Umbilical cord (tissue), 2 donors: ENCODE results near the gene SH3RF1. TPM values are rescaled to one million over a fixed set of nuclear protein-coding genes. Genes with fewer than 3 reads are reported as not detected.

Experiments
- DNase-seq: peaks from one replicate; pipeline ENCODE4 v3.0.0-alpha.2; 2015; ENCODE audit warnings: low spot score
- total RNA-seq: library from RNA; depleted of rRNA; stranded (reverse); fragments of >200 nt; gene quantifications from one replicate; pipeline ENCODE4 v1.2.3, GENCODE V29; 2014; ENCODE audit warnings: low replicate concordance; ENCODE audit not compliant: insufficient read depth

Gene SH3RF1
- total RNA-seq, 1 donor from 2014 or later = 11.6 TPM

DNA sequence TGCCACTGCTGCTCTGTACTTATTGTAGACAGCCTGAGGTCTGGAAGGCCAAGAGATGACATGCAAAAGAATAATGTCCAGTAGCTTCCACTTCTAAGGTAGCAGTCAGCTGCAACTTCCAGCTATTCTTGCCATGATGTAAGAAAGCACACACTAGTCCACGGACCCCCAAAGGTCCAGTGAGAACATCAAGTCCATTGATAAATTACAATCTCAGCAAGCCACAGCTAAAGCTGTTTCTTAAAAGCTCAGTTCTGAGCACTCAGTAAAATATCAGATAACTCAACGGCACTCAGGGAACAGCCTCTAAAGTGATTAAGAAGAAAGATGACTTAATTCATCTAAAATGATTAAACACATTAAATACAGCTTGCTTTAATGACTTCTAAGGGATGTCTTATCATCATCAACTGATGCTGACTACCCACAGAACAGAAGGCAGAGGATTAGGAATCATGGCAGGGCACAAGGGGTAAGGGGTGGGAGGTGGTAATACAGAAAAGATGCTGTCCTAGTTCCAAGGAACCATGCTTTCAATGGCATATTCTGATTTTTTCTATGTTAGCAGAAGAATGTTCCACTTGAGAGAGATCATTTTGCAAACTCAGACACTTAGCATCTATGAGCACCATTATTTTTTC lies 161.6 kb downstream of the SH3RF1 start:
- no peak for DNase-seq

DNA sequence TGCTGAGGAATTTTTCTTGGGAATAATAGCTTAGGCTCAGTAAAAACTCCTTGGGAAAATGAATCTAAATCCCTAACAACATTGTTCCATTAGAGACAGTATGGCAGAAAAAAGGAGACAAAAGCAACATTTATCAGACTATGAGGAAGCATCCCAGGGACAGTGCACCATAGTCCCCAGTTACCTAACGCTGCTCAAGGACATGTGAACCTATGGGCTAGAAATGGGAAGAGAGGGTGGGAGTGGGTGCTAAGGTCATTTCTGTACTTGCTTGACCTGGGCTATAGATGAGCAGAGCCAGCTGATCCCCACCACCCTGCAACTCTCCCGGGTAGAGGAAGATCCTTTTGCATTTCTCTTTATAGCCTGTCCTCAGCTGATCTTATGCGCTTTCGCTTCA lies 162.5 kb downstream of the SH3RF1 start:
- DNase-seq = no peak

DNA sequence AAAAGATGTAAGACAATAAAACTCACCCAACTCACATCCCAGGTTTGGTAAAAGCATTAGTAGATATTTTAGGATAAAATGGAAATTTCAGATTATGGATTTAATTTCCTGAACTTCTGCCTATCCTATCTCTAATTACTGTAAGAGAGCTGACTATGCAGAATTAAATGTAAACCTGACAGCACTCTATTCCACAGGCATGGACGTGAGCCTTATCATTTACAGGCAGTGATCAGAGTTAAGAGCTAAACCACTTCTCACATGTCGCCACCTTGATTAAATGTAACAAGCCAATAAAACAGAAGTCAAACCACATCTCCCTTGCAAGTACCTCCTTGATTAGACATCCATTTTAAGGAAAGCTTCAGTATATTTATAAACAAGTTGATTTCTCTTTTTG lies 163.2 kb downstream of the SH3RF1 start:
- DNase-seq = no peak

DNA sequence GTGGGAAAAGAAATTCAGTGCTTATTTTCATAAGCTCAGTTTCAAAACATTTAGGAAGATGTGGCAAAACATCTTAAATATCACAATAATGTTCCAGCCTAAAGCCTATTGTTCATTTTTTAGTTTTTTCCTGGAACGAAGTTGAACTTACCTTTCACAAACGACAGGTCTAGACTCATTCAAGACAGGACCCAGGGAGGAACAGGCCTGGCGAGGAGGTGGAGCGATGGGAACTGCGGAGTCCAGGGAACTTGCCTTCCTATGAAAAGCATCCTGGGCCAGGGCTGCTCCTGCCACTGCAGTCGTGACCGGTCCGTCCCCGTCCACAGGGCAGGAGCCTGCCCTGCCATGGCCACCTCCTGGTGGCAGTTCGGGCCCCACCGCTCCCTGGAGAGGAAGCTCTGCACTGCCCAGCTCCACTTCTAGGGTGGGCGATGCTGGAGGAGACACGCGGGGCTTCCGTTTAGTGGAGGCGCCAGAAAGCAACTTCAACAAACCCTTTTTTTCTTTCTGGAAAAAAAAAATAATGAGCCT lies 164.0 kb downstream of the SH3RF1 start:
- DNase-seq = no peak

DNA sequence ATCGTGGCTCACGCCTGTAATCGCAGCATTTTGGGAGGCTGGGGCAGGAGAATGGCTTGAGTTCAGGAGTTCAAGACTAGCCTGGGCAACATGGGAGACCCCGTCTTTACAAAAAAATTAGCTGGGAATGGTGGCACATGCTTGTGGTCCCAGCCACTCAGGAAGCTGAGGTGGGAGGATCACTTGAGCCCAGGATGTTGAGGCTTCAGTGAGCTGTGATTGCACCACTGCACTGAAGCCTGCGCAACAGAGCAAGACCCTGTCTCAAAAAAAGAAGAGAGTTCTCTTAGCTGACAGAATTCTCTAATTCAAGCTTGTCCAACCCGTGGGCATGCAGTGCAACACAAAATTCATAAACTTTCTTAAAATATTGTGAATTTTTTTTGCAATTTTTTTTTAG lies 165.1 kb downstream of the SH3RF1 start:
- no peak for DNase-seq

DNA sequence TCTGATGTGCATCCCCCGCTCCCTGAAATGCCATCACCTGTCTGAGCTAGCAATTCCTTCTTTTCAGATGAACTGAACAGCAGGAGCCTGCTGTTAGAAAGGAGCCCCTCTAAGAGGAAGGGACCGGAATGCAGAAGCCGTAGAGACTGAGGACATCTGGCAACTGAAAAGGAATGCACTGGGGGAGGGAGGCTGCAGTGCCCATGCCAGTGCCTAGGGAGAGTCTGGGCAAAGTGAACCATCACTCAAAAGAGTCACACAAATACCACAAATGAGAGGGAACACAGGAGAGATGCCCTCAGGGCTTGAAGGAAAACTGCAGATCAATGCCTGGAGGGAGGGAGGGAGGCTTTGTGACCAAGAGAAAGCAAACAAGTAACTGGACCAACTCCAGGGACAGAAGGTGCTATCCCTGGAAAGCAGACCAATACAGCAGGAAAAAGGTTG lies 166.8 kb downstream of the SH3RF1 start:
- DNase-seq = no peak

DNA sequence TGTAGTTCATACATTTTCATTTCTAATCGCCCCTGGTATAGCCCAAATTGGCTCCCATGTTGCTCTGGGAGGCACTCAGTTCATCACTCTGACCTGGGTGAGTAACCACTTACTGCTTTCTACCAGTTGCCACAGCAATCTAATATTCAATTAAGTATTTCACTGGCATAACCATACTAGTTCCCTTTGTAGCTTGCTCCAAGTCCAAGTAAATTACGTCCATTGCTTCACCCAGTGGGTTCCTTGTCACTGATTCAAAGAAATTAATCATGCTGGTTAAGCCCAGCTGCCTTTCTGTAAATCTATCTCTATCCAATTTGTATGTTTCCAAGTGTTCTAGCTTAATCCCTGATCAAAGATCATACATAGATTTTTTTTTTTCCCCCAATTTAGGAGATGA lies 168.7 kb downstream of the SH3RF1 start:
- DNase-seq = no peak

DNA sequence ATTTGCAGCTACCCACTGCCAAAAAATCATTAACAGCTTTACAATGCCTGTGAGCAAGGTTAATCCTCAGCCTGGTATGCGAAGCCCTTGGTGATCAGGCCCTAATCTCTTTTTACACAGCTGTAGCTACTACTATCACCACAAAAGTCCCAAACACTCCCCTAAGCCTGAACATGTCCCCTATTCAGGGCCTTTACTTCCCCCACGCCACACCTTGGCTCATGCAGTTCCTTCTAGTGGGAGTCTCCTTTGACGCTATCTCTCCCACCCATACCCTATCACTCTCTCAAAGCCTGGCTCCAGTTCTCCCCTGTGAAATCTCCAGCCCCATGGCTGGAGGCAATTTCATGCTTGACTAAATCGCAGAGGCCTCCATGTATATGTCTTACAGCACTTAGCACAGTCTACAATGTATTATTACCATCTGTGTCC lies 170.1 kb downstream of the SH3RF1 start:
- DNase-seq = no peak

DNA sequence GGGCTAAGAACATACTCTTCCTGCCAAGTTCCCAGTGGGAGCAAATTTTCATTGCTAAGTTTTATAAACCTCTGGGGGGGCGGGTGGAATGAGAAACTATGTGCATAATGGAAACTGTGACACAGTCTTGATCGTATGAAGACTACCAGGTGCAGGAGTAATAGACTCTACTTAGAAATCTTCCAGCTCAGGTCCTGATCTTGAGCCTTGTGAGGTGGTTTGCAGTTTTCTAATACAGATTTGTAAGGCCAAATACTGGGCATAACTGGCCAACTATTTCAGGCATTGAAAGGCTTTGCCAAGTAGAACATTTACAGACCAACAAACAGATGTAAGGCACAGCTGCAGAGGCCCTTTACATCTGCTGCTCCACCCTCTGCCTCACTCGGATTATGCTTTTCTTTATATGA lies 171.0 kb downstream of the SH3RF1 start:
- peak; percentile 51 for DNase-seq

DNA sequence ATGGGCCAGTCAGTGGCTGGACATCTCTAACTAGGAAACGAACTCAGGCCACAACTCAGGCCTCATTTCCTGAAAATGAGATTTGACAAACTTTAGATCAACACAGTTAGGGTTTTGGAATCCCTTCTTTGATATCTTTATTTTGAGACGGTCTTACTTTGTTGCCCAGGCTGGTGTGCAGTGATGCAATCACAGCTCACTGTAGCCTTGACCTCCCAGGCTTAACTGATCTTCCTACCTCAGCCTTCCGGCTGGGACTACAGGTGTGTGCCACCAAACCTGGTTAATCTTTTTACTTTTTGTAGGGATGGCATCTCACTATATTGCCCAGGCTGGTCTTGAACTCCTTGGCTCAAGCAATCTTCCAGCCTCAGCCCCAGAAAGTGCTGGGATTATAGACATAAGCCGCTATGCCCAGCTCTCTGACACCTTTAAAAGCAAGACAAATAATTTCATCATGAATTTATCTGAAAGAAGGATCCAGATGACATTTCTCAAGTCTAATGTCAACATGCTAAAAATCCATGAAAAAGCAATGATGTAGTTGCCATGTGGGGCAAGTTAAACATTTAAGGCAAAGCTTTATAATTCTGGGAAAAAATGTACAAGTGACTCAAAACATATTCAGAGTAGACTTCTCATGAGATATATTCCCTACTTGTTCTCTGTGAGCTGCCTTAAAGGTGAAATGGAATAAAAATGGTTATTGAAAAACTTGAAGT lies 171.6 kb downstream of the SH3RF1 start:
- no peak for DNase-seq

DNA sequence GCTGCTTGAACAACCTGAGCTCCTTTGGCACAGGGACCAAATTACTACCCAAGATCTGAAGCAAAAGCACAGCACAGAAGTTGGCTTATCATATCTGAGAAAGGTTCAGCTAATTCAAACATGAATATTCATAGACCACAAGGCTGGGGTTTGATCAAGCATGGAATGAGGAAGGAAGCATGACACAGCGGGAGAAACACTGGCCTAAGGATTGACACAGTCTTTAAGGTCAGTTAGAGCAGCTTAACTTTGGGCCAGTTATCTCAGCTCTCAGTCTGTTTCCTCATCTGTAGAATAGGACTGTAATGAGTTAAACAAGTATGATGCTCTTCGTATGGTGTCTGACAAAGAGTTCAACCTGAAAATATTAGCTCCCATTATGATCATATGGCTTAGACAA lies 172.2 kb downstream of the SH3RF1 start:
- DNase-seq = no peak

DNA sequence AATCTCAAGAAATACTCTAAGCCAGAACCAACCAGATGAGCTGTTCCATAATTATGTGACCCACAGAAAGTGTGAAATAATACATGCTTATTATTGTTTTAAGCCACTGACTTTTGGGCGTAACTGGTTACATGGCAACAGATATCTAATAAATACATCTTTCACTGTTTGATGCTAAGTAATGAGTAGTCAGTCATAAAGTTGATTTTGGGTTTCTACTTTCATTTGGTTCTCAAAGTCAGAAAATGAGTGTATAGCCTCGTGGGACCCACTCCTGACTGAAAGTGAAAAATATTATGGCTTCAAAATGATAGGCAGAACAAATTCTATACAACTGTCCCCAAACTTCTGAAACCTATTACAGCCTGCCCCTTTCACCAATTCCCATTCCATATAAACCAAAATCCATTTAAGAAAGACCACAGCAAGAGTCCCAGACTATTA lies 172.7 kb downstream of the SH3RF1 start:
- DNase-seq = no peak

DNA sequence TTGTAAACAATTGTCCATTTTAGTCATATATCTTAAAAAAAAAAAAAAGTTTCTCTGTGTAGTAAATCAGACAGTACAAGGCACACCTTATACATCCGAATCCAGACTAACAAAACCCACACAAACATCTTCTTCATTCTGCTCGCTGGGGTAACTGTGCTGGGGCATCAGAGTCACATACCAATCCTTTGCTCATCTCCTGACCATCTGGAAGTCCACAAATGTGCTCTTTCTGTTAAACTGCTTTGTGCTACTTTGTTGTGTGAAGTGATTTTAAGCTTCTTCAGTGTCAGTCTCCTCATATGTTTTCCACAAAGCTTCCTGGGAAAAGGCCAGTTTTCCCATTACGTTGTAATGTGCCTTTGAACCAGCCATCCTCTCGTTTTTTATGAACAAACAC lies 174.5 kb downstream of the SH3RF1 start:
- DNase-seq = no peak

DNA sequence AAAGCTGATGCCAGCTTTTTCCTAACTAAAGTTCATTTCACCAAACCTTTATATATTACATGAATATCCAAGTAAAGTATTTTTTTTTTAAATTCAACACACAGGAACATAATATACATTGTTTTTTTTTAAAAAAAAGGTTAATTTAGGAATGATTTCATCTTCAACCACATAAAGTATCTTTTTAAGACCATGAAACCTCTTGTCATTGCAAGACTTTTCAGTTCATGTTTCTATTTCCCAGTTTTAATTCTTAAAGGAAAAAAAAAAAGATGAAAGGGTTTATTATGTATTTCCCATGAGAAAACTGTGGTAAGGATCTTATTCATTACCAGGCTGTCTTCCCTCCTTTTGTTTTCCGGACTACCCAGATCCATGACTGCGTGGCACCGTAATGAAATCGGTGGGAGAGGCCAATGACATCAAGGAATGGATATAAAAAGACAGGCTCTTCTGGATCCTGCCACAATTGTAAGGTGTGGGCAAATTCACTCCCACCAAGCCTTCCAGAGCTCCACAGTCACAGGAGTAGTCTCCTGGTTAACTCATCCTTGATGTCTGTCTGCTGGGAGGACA lies 176.0 kb downstream of the SH3RF1 start:
- no peak for DNase-seq

DNA sequence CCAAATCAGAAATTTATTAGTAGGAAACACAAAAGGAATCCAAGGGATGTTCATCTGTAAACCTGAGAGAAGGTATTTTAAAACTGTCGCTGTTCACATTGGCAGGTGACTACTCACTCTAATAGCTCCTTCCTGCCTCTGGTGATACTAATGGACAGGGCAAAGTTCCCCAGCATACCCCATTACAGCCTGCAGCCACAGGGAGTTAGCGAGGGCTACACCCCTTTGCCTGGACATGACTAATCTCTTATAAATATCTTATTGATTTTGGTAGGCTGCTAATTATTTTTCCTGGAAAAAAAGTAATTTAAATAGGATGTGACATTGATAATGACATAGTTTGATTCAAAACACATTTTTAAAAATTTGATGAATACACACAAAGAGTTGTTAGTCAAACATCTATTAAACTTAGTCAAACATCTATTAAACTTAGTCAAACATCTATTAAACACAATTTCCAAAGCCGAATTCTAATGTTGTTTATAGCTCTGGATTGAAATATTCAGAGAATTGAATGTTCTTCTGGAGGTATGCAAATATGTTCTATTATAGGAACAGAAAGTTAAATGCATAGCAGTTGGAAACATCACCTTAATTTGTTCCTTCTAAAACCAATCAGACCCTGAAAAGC lies 177.8 kb downstream of the SH3RF1 start:
- DNase-seq = no peak

DNA sequence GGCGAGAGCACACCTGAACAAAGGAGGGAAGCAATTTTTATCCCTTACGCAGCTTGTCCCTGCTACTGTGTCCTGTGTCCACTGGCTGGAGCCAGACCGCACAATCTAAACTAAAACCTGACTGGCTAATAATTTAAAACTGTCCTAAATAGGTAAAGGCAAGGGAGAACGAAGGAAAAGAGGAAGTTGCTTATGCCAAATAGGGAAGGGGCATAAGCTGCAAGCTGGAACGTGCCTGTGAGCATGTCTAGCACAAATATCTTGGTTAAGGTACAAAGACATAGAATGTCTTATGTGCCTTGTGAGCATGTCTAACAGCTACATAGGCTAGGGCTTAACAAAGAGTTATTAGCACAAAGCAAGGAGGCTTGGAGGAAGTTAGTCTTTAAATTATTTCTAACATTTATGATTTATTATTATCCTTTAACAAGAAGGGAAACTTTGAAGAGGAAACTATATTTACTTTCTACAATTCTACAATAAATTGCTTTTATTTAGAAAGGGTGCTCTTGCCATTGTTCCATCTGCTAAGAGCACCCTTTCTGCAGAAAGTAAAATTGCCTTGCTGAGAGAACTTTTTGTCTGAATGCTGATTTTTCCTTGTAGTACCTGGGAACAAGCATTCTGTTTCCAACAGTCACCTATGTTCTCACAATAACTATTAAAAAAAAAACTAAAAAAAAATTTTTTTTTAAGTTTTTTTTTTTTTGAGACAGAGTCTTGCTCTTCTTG lies 180.1 kb downstream of the SH3RF1 start:
- DNase-seq = no peak

DNA sequence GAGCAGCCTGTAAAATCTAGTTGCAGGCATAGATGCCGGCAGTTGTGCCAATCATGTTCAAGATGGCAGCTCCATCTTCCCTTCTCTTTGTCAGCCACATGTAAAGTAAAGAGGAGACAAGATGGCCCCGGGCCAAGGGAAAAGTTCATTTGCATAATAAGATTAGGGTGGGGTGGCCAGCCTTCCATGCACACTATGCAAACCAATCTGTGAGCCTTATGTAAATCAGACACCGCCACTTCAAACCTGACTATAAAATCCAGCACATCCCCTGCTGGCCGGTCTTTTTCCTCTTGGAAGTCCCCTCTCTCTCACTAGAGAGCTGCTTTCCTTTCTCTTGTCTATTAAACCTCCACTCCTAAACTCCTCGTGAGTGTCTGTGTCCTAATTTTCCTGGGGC lies 181.8 kb downstream of the SH3RF1 start:
- no peak for DNase-seq

DNA sequence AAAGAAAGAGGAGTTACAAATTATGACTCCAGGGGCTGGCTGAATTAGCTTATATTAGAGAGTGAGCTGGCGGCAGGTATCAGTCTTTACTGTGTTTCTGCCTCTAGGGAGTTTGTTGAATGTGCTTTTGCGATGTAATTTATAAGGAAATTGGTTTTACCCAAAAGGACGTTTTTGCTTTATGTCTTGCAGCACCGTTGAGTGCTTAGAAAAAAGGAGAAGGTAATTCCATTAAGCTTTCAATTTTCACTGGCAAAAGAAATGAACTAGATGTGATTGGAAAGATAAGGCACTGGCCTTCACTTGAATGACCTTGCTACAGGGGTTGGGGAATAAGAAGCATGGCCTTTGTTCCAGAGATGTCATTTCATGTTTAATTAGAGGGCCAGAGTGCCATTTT lies 185.8 kb downstream of the SH3RF1 start:
- DNase-seq = no peak

DNA sequence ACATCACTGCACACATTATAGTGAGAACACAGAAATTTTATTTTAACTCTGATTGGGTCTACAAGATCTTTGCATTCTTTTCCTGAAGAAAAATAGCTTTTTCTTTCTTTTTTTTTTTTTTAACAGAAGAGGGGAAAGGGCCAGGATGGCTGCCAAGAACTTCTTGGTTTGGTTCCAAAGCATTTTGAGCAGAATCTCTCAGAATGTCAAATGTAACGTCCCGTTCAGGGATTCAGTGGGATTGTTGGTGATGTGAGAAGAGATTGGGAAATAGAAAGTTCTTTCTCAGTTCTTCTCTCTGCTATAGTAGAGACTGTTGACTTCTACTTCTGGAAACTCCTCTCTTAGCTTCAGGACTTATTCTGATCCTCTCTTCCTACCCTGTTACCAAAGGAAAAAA lies 189.8 kb downstream of the SH3RF1 start:
- peak; percentile 92 for DNase-seq

DNA sequence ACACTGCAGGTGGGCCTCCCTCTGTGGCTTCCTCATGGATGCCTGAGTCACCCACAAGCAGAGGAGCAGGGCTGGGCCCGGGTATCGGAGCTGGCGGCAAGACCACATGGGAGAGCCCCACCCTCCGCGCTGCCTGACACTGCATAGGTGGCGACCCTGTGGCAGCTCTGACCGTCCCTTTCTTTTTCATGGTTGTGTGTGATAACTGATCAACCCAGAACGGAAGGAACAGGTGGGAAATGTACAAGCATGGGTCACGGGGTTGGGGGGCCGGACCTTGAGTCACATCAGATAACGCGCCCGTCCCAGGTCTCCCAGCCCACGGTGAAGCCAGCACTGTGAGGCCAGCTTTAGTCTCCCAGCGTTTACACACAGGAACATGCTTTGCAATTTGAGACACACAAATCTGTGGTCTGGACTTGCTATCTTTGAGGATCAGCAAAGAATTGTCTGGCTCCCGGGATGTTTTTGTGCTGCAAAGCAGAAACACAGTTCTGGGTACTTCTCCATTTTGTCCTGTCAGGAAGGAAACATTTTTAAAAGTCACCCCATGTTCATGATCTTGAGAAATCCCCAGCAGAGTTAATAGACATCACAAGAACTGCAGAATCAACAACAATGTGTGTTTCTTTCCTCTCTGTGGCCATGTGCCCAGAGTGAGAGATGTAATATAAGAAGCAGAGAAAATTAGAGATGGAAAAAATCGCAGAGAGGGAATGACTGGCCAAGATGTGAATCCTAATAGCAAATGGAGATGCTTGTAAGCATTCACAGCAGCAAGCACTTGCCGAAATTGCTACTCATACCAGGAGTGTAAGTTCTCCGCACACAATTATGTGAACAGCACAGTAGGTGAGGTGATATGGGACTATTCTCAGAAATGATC lies 190.6 kb downstream of the SH3RF1 start:
- DNase-seq = peak; percentile 93

DNA sequence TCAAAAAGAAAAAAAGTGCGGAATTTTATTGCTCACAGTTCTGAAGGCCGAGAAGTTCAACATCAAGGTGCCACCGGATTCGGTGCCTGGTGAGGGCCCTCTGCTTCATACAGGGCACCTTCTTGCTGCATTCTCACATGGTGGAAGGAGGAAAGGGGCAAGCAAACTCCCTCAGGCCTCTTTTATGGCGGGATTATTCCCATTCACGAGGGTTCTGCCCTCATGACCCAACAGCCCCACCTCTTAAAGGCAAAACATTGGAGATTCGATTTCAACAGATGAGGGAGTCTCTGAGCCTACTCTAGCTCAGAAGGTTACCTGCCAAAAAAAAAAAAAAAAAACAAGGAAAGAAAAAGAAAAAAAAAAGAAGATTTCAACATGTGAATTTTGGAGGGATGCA lies 196.6 kb downstream of the SH3RF1 start:
- no peak for DNase-seq
